ENCODE measurements around the gene TBC1D3D.
"Not testable (repeated sequence)": the region's sequence is repeated elsewhere in the genome, so short reads cannot be mapped to it uniquely, and the experiment has no call there.

TBC1D3D gene

DNA sequence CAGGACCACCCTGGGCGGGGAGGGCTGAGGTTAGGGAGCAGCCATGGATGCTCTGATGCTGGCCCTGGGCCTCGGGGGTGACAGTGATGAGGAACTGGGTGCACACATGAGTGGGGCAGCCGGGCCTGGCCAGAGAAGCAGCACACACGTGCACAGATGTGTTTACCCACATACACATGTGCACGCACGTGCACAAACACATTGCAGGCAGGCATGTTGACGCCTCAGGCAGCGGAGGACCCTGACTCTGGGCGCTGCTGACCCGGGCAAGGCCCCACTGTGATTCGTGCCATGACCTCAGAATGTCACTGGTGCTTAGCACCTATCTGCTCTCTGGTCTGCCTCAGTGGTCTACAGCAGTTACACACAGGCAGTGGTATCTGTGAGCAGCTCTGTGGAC, at the start of gene TBC1D3D:
Gene TBC1D3D, plus strand, starts transcription at position 301 of the 400 bp plus-strand sequence. CDS start 1,585 bp downstream, outside the sequence.
- not testable (repeated sequence) for DNase-seq

DNA sequence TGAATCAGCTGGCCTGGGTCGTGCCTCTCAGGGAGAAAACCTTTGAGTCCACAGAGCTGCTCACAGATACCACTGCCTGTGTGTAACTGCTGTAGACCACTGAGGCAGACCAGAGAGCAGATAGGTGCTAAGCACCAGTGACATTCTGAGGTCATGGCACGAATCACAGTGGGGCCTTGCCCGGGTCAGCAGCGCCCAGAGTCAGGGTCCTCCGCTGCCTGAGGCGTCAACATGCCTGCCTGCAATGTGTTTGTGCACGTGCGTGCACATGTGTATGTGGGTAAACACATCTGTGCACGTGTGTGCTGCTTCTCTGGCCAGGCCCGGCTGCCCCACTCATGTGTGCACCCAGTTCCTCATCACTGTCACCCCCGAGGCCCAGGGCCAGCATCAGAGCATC, 14.8 kb upstream of the TBC1D3D start, which contains the start of gene TBC1D3L:
Gene TBC1D3L, minus strand, starts transcription at position 101 of the 400 bp plus-strand sequence. CDS start 1,540 bp downstream, outside the sequence.
- DNase-seq, result not testable (repeated sequence)
